NCI-H446 treated with DMSO at 0.1 percent for 48 hours (cell line): ENCODE data around the gene EEF1A2.

ENCODE experiments used
- DNase-seq: peaks from one replicate; lab custom pipeline; 2025; lab: John Stamatoyannopoulos, UW

EEF1A2 gene

GRCh38 chr20:63499338-63499969, 571 bp upstream of the EEF1A2 start:
- DNase-seq, result no peak

- DNase-seq, result no peak
Measured at GRCh38 chr20:63497946-63498935, 642 bp downstream of the EEF1A2 start.

- DNase-seq, result no peak
Measured at GRCh38 chr20:63497138-63497945, 1.5 kb downstream of the EEF1A2 start.

DNA sequence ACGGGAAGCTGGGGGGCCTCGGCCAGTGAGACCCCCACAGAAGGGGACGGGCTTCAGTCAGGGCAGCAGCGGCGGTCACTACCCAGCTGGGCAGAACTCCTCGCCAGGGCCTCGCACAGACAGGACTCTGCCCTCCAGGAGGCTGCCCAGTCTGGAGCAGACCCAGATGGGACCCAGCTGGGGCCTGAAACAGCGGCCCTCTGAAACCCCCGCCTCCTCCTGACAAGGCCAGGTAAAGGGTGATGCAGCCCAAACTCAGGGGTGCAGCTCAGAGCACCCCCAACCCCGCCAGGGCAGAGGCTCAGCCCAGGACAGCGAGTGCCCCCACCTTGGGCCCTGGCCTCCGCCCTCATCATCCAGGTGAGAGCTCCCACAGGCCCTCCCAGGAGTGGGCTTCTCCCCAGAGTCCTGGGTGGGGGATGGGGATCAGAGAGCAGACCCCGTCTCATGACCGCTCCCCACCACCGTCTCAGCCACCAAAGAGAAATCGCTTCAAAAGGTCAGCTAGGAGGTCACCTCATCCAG, 2.2 kb downstream of the EEF1A2 start:
- no peak for DNase-seq

DNA sequence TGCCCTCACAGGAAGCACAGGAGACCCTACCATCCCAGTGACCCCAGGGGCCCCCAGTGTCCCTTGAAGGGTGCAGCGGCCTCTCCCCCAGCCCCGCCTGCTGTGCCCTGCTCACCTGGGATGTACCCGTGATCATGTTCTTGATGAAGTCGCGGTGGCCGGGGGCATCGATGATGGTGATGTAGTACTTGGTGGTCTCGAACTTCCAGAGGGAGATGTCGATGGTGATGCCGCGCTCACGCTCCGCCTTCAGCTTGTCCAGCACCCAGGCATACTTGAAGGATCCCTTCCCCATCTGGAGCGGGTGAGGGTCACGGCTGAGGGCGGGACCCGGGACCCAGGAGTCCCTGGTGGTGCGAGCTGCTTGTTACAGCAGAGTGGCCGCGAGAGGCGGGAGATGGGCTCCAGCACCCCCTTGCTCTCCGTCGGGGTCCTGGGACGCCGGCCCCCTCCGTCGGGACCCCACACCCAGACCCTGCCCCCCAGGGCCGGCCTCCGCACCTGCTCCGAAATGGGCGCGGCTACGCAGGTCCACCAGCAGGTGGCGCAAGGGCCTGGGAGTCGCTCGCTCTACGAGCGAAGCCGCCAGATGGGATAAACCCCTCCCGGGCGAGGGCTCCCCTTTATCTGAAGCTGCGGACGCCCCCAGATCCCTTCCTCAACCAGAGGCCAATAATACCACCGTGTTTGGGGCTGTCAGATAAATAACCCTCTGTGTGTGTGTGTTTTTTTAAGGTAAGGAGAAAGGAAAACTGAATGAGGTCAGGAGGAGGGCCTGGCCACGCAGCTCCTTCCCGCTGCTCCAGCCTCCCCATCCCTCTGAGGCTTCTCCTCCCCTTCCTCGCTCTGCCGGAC, 2.9 kb downstream of the EEF1A2 start:
- DNase-seq, result no peak

DNA sequence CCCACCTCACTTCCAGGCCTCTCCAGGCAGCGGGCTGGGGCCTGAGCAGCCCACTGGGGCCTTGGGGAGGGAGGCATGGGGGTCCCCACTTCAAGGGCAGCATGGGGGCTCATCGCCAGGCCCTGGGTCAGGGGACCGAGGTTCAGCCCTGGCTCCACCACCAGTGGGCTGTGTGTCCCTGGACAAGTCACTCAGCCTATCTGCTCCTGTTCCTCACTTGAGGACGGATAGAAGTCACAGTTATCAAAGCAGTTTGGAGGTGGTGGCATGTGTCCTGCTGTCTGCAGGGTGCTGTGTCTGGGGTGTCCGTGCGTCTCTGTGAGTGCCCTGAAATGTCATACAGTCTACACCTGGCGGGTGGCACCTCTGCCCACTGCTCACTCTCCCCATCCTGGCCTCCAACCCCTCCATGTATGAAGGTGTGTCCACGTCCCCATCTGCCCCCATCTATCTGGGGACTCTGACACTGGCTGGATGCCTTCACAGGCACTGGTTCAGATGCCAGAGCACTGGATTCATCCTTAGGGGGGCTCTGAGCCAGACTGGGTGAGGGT, 3.6 kb downstream of the EEF1A2 start:
- no peak for DNase-seq

- no peak for DNase-seq
Measured at GRCh38 chr20:63494420-63495166, 4.3 kb downstream of the EEF1A2 start.

DNA sequence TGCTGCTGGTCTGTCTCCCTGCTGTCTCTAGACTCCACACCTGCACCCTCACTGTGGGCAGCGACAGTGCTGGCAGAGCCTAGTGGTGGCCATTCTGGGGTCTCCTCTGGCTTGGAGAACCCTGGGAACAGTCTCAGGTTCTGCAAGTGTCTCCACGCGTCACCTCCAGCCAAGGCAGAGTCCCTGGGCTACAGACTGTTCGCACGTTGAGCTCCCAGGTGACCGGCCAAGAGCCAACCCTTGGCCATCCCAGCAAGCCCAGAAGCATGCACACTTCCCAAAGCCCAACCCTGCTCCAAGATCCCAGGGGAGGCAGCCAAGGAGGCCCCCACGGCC, 4.8 kb downstream of the EEF1A2 start:
- DNase-seq, result no peak

DNA sequence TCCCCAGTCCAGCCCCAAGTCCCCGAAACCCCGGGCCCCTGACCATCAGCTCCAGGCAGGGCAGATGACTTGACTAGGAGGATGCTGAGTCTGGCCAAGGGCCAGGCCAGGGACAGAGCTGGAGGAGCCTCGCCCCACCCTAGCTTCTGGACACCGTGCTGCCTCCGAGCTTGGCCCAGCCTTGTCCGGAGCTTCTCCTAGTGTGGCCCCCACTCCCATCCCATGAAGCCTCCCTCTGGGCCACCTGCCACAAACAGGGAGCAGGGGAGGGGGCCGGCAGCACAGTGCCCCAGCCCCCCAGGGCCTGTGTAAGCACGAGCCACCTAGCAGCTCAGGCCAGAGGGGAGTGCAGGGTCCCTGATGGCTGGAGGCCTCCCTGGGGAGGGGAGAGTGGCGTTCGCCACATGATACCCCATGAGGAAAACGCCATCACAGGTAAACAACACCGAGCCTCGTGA, 5.3 kb downstream of the EEF1A2 start:
- no peak for DNase-seq

- no peak for DNase-seq
Measured at GRCh38 chr20:63492982-63493381, 5.9 kb downstream of the EEF1A2 start.

DNA sequence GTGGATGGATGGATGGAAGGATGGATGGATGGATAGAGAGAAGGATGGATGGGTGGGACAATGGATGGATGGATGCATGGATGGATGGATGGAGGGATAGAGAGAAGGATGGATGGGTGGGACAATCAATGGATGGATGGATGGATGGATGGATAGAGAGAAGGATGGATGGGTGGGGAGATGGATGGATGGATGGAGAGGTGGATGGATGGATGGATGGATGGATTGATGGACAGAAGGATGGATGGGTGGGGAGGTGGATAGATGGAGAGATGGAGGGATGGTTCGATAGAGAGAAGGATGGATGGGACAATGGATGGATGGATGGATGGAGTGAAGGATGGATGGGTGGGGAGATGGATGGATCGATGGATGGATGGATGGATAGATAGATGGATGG, 6.4 kb downstream of the EEF1A2 start:
- DNase-seq, result no peak

DNA sequence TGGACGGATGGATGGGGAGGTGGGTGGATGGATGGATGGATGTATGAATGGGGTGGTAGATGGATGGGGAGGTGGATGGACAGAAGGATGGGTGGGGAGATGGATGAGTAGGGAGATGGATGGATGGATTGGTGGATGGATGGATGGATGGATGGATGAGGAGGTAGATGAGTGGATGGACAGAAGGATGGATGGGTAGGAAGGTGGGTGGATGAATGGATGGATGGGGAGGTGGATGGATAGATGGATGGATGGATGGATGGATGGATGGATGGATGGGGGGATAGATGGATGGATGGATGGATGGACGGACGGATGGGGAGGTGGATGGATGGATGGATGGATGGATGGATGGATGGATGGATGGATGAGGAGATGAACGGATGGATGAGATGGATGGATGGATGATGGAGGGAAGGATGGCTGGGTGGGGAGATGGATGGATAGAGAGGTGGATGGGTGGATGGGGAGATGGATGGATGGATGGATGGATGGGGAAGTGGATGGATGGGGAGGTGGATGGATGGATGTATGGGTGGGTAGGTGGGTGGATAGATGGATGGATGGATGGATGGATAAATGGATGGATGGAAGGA, 7.2 kb downstream of the EEF1A2 start:
- no peak for DNase-seq

GRCh38 chr20:63491078-63491477, 7.8 kb downstream of the EEF1A2 start:
- DNase-seq, result no peak

DNA sequence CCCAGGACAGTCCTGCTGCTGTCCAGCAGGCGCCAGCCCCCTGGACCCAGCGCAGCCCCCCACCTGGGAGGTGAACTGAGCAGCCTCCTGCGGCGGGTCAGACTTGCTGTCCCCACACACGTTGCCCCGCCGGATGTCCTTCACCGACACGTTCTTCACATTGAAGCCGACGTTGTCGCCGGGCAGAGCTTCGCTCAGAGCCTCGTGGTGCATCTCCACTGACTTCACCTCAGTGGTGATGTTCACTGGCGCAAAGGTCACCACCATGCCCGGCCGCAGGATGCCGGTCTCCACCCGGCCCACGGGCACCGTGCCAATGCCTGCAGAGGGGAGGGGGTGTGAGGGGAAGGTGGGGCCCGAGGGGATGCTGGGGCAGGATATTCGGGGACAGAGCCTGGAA, 8.5 kb downstream of the EEF1A2 start:
- DNase-seq, result no peak

DNA sequence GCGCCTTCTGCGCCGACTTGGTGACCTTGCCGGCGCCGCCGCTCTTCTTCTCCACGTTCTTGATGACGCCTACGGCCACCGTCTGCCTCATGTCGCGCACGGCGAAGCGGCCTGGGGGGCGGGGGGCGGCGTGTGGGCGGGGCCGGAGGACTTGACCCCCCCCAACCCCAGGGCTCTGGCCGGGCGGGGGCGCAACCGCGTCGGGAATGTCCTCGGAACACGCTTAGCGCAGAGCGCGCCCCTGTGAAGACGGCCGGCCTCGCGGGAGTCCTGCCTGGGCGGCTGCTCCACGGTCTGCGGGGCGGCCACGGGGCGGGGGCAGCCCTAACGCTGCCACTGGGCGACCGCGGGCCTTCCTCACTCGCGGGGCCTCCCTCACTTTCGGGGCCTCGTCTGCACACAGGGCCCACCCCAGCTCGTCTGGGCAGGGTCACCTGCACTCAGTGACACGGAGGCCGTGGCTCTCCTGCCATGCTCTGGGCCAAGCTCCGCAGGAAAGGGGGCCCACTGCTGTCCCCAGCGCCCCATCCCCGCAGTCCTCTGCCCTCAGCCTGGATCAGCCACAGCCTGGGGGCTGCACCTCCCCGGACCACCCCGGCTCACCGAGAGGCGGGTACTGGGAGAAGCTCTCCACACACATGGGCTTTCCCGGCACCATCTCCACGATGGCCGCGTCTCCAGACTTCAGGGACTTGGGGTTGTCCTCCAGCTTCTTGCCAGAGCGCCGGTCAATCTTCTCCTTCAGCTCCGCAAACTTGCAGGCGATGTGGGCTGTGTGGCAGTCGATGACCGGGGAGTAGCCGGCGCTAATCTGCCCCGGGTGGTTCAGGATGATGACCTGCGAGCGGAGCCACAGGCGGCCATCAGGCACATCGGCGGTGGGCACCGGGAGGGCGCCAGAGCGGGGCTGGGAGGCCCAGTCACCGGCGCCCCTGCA, 10.3 kb downstream of the EEF1A2 start:
- DNase-seq, result no peak

- DNase-seq, result no peak
Measured at GRCh38 chr20:63487781-63488241, 11.1 kb downstream of the EEF1A2 start.

- DNase-seq, result no peak
Measured at GRCh38 chr20:63487116-63487764, 11.6 kb downstream of the EEF1A2 start.

GRCh38 chr20:63486300-63486855, 12.5 kb downstream of the EEF1A2 start:
- no peak for DNase-seq
